Measurements from ENCODE around the gene NELL2.
"Not testable (repeated sequence)": the region's sequence is repeated elsewhere in the genome, so short reads cannot be mapped to it uniquely, and the experiment has no call there.

Gene NELL2

DNA sequence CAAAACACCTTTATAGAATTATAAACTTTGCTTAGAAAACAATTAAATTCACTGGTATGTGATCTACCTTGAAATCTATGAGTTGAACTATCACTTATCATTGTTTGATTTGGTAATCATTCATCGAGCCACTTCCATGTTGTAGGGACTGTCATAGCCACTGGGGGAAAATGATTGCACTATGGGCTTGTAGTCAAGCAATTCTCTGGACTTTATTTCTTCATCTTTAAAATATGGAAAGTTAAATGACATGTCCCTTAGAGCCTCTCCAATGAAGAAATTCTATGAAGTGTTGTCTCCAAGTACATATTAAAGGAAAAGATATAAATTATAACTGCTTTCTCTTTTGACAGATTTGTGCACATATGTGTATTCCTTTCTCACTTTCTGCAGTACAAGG is 97.3 kb downstream of the NELL2 start:
- no peak for DNase-seq (ENCODE audit: low spot score)

DNA sequence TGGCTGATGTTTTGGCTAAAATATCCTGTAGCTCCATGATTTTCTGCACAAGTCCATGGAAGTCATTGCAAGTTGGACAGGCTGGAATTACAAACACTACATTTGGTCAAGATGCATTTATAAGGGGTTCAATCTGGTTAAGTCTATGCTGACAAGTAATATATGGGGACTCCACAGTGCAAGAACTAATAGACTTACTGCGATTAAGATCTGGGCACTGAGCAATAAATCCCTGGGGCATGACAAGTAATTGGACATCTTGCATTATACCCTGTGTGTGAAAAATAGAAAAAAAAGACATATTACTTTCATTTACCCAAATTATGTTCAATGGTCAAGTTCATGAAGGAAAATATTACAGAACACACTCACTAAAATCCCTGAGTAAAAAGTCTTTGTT is 99.1 kb downstream of the NELL2 start:
- DNase-seq (ENCODE audit: low spot score) = no peak

DNA sequence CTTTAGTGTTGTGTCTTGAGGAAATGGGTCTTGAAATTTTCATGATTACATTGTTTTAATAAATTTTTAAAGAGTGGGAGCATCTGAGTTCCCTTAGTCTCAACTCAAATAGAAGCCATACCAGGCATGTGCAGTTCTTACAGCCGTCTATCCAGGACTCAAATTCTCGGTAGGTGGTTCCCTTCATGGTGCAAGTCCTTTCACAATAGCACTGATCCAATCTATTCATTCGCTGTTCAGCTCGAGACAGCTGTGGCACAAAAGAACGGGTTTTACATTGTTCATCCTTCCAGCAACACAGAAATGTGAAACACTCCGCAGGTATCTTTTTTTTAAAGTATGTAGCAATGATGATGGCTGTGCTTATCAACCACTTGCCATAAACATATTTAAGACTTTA is 100.2 kb downstream of the NELL2 start:
- no peak for DNase-seq (ENCODE audit: low spot score)

DNA sequence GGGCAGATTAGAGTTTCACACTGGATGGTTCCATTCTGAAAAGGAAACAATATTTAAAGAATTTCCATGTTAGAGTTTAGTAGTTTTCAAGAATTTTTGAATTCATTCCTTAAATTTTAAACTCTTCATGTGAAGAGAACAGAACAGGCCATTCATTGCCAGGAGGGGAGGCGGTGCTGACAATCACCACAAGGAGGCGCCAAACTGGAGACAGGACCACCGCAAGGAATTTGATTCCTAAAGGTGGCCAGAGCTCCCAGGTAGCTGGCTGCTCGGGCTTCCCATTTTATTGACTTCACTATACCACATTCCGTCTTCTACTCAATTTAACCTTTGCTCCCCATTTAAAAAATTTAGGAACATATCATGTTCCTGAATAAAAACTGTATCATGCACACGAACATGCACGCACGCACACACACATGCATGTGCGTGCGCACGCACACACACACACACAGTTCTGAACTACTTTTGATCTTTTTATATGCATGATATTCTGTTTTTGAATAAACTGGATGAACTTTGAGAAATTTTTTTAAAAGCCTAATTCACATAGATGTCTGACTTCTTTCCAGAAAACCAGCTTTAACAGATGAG is 101.2 kb downstream of the NELL2 start:
- no peak for DNase-seq (ENCODE audit: low spot score)

DNA sequence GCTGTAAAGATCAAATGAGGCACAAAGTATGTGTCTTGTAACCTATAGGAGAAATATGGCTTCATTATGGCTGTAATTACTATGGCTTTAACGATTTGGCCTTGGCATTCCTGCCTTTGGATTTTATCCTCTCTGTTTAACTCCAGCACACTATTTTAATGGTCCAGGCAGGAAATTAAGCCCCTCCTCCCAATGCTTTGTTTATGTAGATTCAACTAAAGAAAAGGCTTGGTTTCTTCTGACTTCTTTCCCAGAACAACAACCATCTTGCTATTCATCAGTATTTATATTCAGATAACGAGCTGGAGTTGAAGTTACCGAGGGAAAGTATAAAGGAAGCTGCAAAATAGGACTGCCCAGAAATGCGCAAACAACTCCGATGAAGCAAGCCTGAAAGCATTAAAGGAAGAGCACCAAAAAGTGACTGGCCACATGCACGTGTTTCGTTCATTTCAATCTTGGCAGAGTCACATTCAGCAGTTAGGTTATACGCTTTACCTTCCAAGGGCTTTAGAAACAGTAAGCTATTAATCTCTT is 104.6 kb downstream of the NELL2 start:
- DNase-seq (ENCODE audit: low spot score) = no peak

GRCh38 chr12:44765796-44766195 is 110.3 kb downstream of the NELL2 start:
- no peak for DNase-seq (ENCODE audit: low spot score)

GRCh38 chr12:44763021-44763420 is 113.1 kb downstream of the NELL2 start:
- no peak for DNase-seq (ENCODE audit: low spot score)

DNA sequence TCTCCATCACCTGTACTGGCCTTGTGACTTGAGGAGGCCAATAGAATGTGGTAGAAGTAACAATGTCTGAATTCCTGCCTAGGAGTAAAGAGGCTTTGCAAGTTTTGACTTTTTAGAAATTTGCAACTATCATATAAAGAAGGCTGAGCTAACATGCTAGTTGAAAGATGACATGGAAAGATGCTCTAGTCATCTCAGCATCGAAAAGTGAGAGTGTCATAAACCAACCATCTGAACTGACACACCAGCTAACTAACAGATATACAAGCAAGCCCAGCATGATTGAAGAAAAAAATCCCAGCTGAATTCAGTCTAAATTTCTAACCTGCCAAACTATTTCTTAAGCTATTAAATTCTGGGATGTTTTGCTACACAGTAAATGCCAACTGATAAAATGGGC is 116.8 kb downstream of the NELL2 start:
- no peak for DNase-seq (ENCODE audit: low spot score)

DNA sequence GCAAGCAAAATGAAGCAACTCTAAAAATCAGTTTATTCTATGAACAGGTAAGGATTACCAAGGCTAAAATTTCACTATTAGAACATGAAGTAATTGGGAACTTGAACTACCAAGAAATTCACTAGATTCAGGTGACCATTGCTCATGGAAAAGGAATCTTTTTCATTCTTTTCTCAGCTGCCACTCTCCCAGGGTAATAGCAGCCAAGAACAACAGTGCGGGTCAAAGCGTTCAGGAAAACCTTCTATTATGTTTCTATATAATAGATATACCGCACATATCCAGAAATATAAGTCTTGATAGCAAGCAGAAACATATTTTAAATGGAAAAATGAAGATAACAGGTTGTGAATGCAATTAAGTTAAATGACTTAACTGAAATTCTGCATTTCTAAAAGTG is 125.6 kb downstream of the NELL2 start:
- DNase-seq (ENCODE audit: low spot score) = no peak

DNA sequence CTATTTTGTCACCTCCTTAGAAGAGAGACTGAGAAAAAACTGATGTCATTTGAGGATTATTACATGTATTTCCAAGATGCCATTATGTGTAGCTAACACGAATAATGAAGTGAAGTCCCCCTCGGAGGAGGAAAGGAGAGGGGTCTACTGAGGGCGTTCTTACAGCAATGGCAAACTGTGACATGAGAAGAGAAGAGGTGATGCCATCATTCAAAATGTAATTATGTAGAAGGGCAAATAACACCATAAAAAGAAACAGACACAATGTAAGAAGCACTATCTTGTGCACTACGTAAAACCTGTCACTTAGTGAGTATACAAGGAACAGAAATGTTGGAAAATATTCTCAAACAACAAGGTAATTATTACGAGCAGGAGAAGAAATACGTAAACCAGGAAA is 126.5 kb downstream of the NELL2 start:
- DNase-seq (ENCODE audit: low spot score) = no peak

GRCh38 chr12:44748950-44749468 is 127.1 kb downstream of the NELL2 start:
- no peak for DNase-seq (ENCODE audit: low spot score)

GRCh38 chr12:44741292-44741980 is 134.7 kb downstream of the NELL2 start:
- not testable (repeated sequence) for DNase-seq (ENCODE audit: low spot score)

GRCh38 chr12:44738051-44738450 is 138.1 kb downstream of the NELL2 start:
- DNase-seq (ENCODE audit: low spot score) = no peak

- no peak for DNase-seq (ENCODE audit: low spot score)
These were observed 147.5 kb downstream of the NELL2 start for GRCh38 chr12:44728566-44728965.

DNA sequence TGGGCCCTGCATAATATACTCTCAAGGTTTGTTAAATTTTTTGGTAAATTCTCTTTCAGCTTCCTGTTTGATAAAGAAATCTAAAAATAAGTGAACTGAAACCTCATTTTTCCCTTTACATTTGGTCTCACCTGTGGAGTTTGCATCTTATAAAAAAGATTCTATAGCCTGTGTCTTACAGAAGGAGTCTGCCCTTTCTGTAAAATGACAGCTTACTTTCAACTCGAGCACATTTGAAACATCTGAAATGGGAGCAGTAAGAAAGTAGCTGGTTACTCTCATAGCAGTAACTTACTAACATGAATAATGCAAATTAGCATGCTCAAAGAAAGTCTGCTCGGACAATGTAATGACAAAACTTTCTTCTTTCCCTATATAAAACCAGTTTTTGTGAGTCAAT is 155.8 kb downstream of the NELL2 start:
- DNase-seq (ENCODE audit: low spot score) = no peak

DNA sequence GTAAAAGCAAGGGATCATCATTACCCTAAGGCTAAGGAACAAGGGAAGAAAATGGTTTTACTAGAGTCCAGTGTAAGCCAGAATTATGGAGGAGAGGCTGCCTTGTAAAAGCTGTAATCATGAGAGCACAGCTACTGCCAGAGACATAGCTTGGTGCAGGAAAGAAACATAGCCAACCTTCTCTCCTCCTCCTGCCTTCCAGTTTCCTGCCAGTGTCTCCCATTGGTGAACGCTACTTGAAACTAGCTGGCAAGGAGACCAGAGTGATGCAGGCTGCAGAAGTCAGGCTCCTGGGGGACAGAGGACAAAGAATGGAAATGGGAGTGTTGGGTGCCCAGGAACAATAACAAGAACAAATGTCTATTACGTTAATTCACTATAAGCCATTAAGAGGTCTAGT is 158.5 kb downstream of the NELL2 start:
- DNase-seq (ENCODE audit: low spot score) = no peak

DNA sequence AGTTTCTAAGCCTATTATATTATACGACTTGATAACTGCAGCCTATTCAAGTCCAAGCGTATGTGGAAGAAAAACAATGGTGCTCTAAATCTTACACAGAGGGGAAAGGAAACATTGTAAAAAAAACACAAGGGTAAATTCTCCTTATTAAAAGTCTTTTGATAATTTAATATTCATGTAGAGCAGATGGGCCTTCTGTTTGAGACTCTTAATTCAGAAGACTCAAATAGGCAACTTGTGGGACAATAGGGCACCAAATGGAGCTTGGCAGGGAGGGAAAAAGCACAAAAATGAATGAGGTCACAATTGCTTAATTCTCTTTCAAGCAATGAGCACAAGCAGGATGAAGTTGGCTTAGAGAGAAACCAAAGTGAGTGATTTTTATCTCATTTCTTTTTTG is 159.4 kb downstream of the NELL2 start:
- no peak for DNase-seq (ENCODE audit: low spot score)

GRCh38 chr12:44711736-44712135 is 164.4 kb downstream of the NELL2 start:
- no peak for DNase-seq (ENCODE audit: low spot score)

DNA sequence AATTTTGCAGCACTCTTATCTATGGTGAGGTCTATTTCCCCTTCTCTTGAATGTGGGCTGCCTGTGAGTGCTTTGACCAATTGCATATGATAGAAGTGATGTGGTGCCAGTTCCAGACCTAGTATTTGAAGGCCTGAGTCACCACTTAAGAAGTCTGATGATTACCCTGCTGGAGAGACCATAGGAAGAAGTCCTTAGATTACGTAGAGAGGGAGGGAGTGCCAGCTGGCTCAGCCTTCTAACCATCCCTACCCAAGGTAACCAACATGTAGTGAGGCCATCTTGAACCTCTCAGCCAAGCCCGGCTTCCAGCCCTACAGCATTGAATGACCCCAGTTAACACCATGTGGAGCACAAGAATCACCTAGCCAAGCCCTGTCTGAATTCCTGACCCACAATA is 166.9 kb downstream of the NELL2 start:
- no peak for DNase-seq (ENCODE audit: low spot score)

DNA sequence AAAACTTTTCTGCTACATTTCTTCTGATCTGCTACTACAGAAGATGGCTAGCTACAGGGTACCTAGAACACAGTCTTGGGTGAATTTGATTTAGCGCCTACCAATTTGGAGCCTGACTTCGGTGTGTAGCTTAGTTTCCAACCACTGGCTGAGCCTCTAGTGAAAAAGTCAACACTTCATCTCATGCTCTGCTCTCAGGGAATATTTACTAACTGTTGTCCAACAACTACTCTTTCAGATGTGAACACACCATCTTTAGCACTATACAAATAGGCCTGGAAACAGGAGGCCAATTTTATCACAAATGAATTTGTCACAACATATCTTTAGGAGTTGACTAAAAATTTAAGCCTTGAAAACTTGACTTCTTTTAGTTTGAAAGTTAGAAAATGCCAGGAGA is 167.9 kb downstream of the NELL2 start:
- DNase-seq (ENCODE audit: low spot score) = no peak

GRCh38 chr12:44703182-44703910 is 172.8 kb downstream of the NELL2 start:
- no peak for DNase-seq (ENCODE audit: low spot score)

GRCh38 chr12:44697511-44697910 is 178.6 kb downstream of the NELL2 start:
- no peak for DNase-seq (ENCODE audit: low spot score)

DNA sequence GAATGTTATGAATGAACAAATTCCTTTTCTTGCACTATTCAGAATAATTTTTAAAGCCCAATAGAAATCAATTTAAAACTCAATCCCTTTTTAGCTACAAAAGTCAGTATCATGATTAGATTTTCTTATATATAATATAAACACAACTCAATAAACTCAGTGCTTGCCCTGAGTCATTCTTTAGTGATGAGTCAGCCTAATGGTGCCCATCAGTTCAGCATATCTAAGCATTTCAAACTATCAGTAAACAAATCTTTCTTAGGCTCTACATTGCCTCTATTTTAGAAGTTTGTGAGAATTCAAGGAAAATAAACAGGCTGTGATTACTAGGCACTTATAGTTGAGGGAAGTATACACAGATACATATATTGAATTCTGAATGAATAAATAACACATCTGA is 179.6 kb downstream of the NELL2 start:
- no peak for DNase-seq (ENCODE audit: low spot score)
